K562 (cell line): ENCODE data around the gene SNX10. TPM values are rescaled to one million over a fixed set of nuclear protein-coding genes. Genes with fewer than 3 reads are reported as not detected.

Experiments
- ARID3A ChIP-seq: IDR thresholded peaks from 2 replicates; pipeline ENCODE4 v1.6.1; 2012; ENCODE audit warnings: low read depth, low read length, improper control_type of control experiment, borderline replicate concordance
- CBX3 ChIP-seq, 2 experiments: IDR thresholded peaks; 1 replicate in 1 of 2; 2 replicates in 1 of 2; pipeline ENCODE4 v1.6.1; 2012; ENCODE audit warnings: inconsistent platforms in 2 of 2, low read length in 2 of 2, borderline replicate concordance in 1 of 2, control low read depth in 1 of 2
- DNMT1 ChIP-seq: fragments of 450-650 bp; IDR thresholded peaks from 2 replicates; pipeline ENCODE4 v1.6.1; 2016; ENCODE audit warnings: antibody characterized with exemption, mild to moderate bottlenecking
- E2F1 ChIP-seq: sonication (generic); formaldehyde crosslinking; IDR thresholded peaks from 2 replicates; pipeline ENCODE4 v1.8.1; 2023; ENCODE audit warnings: mild to moderate bottlenecking, missing genetic modification reagents, moderate library complexity
- ETV1 ChIP-seq: fragments of 450-650 bp; conservative IDR thresholded peaks from 2 replicates; pipeline ENCODE4 v1.6.1; 2016; ENCODE audit warnings: missing genetic modification characterization, control low read depth, low read depth, missing compliant biosample characterization
- FOXA1 ChIP-seq: fragments of 450-650 bp; IDR thresholded peaks from 2 replicates; pipeline ENCODE4 v1.6.1; 2016; ENCODE audit warnings: mild to moderate bottlenecking, borderline replicate concordance
- FOXJ3 ChIP-seq: sonication (generic); formaldehyde crosslinking; IDR thresholded peaks from 2 replicates; pipeline ENCODE4 v1.4.0; 2020; ENCODE audit warnings: mild to moderate bottlenecking, missing genetic modification reagents
- MAX ChIP-seq: sonication (generic); formaldehyde crosslinking; IDR thresholded peaks from 2 replicates; pipeline ENCODE4 v1.9.0; 2022; ENCODE audit warnings: mild to moderate bottlenecking, missing genetic modification reagents
- PHF8 ChIP-seq: fragments of 200-600 bp; sonication (generic); IDR thresholded peaks from 2 replicates; pipeline ENCODE4 v1.6.1; 2012; ENCODE audit warnings: mixed run types, mild to moderate bottlenecking, inconsistent platforms, low read length, moderate library complexity, borderline replicate concordance
- PKNOX1 ChIP-seq: fragments of 450-650 bp; IDR thresholded peaks from 2 replicates; pipeline ENCODE4 v1.6.1; 2016
- PURB ChIP-seq: sonication (generic); formaldehyde crosslinking; IDR thresholded peaks from 2 replicates; pipeline ENCODE4 v1.9.0; 2021; ENCODE audit warnings: low read depth, mild to moderate bottlenecking, missing genetic modification reagents
- SUPT5H ChIP-seq: fragments of 450-650 bp; IDR thresholded peaks from 2 replicates; pipeline ENCODE4 v1.6.1; 2016
- TAL1 ChIP-seq: fragments of 450-650 bp; IDR thresholded peaks from 2 replicates; pipeline ENCODE4 v1.6.1; 2016; ENCODE audit warnings: mild to moderate bottlenecking
- TBP ChIP-seq: optimal IDR thresholded peaks from 2 replicates; pipeline ENCODE3; 2011; ENCODE audit warnings: low read depth, low read length, improper control_type of control experiment
- TCF3 ChIP-seq: sonication (generic); formaldehyde crosslinking; IDR thresholded peaks from 2 replicates; pipeline ENCODE4 v1.4.0; 2020; ENCODE audit warnings: mild to moderate bottlenecking, missing genetic modification reagents
- TOE1 ChIP-seq, 2 experiments: fragments of 450-650 bp in 1 of 2; sonication (generic) in 1 of 2; formaldehyde crosslinking in 1 of 2; IDR thresholded peaks; 2 replicates each; pipeline versions ENCODE4 v1.7.1 to v1.8.0; 2016 to 2022; ENCODE audit warnings: borderline replicate concordance in 2 of 2, mild to moderate bottlenecking in 2 of 2, antibody characterized with exemption in 1 of 2, inconsistent platforms in 1 of 2, low read depth in 1 of 2, missing genetic modification reagents in 1 of 2, moderate library complexity in 1 of 2
- ZBTB7A ChIP-seq: IDR thresholded peaks from 2 replicates; pipeline ENCODE4 v1.6.1; 2011; ENCODE audit warnings: low read depth, mild to moderate bottlenecking, low read length, moderate library complexity, borderline replicate concordance; ENCODE audit not compliant: control insufficient read depth
- ZFPM2 ChIP-seq: fragments of 250-450 bp; sonication (Bioruptor Pico); IDR thresholded peaks from 2 replicates; pipeline ENCODE4 v1.5.1; 2022; ENCODE audit warnings: mild to moderate bottlenecking
- ZKSCAN8 ChIP-seq: fragments of 200-800 bp; sonication (Bioruptor generic); IDR thresholded peaks from 2 replicates; pipeline ENCODE4 v1.6.1; 2016; ENCODE audit warnings: missing genetic modification characterization, missing compliant biosample characterization
- ZNF140 ChIP-seq: fragments of 250-450 bp; sonication (Bioruptor Pico); IDR thresholded peaks from 2 replicates; pipeline ENCODE4 v1.8.0; 2021; ENCODE audit warnings: moderate library complexity, mild to moderate bottlenecking, inconsistent platforms
- ZNF277 ChIP-seq: fragments of 250-450 bp; sonication (Bioruptor Pico); IDR thresholded peaks from 2 replicates; pipeline ENCODE4 v1.8.0; 2022; ENCODE audit warnings: inconsistent platforms, mild to moderate bottlenecking, moderate library complexity, borderline replicate concordance
- ZNF668 ChIP-seq: fragments of 250-450 bp; sonication (Bioruptor Pico); IDR thresholded peaks from 2 replicates; pipeline ENCODE4 v1.8.0; 2022; ENCODE audit warnings: mild to moderate bottlenecking, inconsistent platforms
- polyA plus RNA-seq, 8 experiments: library from polyadenylated mRNA; depleted of rRNA in 4 of 8; stranded (reverse) in 5 of 8; unstranded in 3 of 8; fragments of >200 nt; fragmentation: Nextera tagmentation in 2 of 8; fragmentation: Illumina TruSeq in 1 of 8; extraction: Ambion mirVana in 2 of 8; extraction: Trizol in 1 of 8; gene quantifications; 2 replicates each; pipeline versions ENCODE4 v1.2.1 to v1.2.3, GENCODE V29; 2011 to 2014; ENCODE audit warnings: inconsistent platforms in 1 of 8, missing spikeins in 1 of 8
- total RNA-seq, 7 experiments: library from RNA; depleted of rRNA in 6 of 7; stranded (reverse); fragments of >200 nt in 6 of 7; fragmentation: Illumina TruSeq in 2 of 7; extraction: Trizol in 2 of 7; gene quantifications; 2 replicates each; pipeline versions ENCODE4 v1.2.1 to v1.2.3, GENCODE V29; 2011 to 2021; ENCODE audit warnings: low replicate concordance in 1 of 7

Gene SNX10
- total and polyA plus RNA-seq, 9 of the 15 experiments (the other 6 are each of a cell fraction or from before 2014, with no cell fraction given): 6.9 to 16.5 (median 11.5) TPM

- no peak for TF ChIP-seq FOXJ3 (CRISPR knock-in tag)
- TF ChIP-seq ZKSCAN8 (CRISPR knock-in tag): peak; percentile 61; the same call in 1 of the 2 replicates
- TF ChIP-seq PHF8: peak; percentile 15; the same call in 1 of the 2 replicates
- no peak for TF ChIP-seq E2F1
- 0 out of 2 replicates have a peak, but pooled peaks have one; percentile 43 for TF ChIP-seq ARID3A
- peak in 1 of 2 experiments; percentile 12; a peak in 1 of 3 replicates for TF ChIP-seq CBX3 (IDR thresholded peaks at IDR 0.05; ENCODE audit: borderline replicate concordance in 1 of 2, low read length in 2 of 2)
- peak; percentile 92 for TF ChIP-seq TCF3
- TF ChIP-seq ETV1 (tag): peak; percentile 92
- peak; percentile 86 for TF ChIP-seq TAL1
- TF ChIP-seq ZNF140 (CRISPR knock-in tag): no peak
- TF ChIP-seq MAX (CRISPR knock-in tag): no peak
- no peak for TF ChIP-seq ZBTB7A
- TF ChIP-seq ZNF277: no peak
- no peak for TF ChIP-seq ZFPM2
- TF ChIP-seq TOE1 (IDR thresholded peaks at IDR 0.05; ENCODE audit: borderline replicate concordance): peak; percentile 68
- TF ChIP-seq TOE1 (CRISPR knock-in tag; IDR thresholded peaks at IDR 0.05; ENCODE audit: borderline replicate concordance, low read depth): no peak
- TF ChIP-seq PURB (CRISPR knock-in tag): no peak
- peak; percentile 64 for TF ChIP-seq SUPT5H
- no peak for TF ChIP-seq DNMT1
- TF ChIP-seq ZNF668 (CRISPR knock-in tag): no peak
- TF ChIP-seq TBP: peak; percentile 61
- TF ChIP-seq PKNOX1: peak; percentile 25; the same call in 1 of the 2 replicates
- TF ChIP-seq FOXA1: no peak
These were observed 126.3 kb downstream of the SNX10 start (continued) for GRCh38 chr7:26417911-26418413.
